GM10266 (cell line): ENCODE data around the gene CPN1.

Experiments used
- DNase-seq: peaks from one replicate; pipeline ENCODE4 v3.0.0; 2012; ENCODE audit errors: extremely low spot score
- CTCF ChIP-seq: IDR thresholded peaks from 2 replicates; pipeline ENCODE4 v1.5.1; 2012; ENCODE audit warnings: mild to moderate bottlenecking, low read depth; ENCODE audit not compliant: control insufficient read depth, insufficient read depth; ENCODE audit errors: missing control alignments

The CPN1 gene

GRCh38 chr10:100076750-100077149, 4.9 kb downstream of the CPN1 start:
- no peak for DNase-seq
- no peak for TF ChIP-seq CTCF

- no peak for DNase-seq
- TF ChIP-seq CTCF: no peak
Measured at GRCh38 chr10:100075426-100076220, 6.0 kb downstream of the CPN1 start.

GRCh38 chr10:100072514-100072913, 9.2 kb downstream of the CPN1 start:
- DNase-seq: no peak
- TF ChIP-seq CTCF: no peak

- DNase-seq: no peak
- no peak for TF ChIP-seq CTCF
Measured at GRCh38 chr10:100071529-100071928, 10.1 kb downstream of the CPN1 start.

GRCh38 chr10:100067466-100067865, 14.2 kb downstream of the CPN1 start:
- TF ChIP-seq CTCF: no peak
- DNase-seq: no peak

GRCh38 chr10:100065084-100065660, 16.5 kb downstream of the CPN1 start:
- no peak for TF ChIP-seq CTCF
- no peak for DNase-seq

GRCh38 chr10:100061401-100061800, 20.3 kb downstream of the CPN1 start:
- DNase-seq: no peak
- no peak for TF ChIP-seq CTCF
